HepG2 (cell line): ENCODE data around the gene FBXO7. TPM values are rescaled to one million over a fixed set of nuclear protein-coding genes. Genes with fewer than 3 reads are reported as not detected.

Source experiments
- BCL3 ChIP-seq: sonication (generic); formaldehyde crosslinking; IDR thresholded peaks from 2 replicates; pipeline ENCODE4 v1.5.1; 2020; ENCODE audit warnings: mild to moderate bottlenecking, missing genetic modification reagents, moderate library complexity
- E2F2 ChIP-seq: sonication (generic); formaldehyde crosslinking; IDR thresholded peaks from 2 replicates; pipeline ENCODE4 v1.4.0; 2020; ENCODE audit warnings: missing genetic modification reagents, borderline replicate concordance
- FOXA1 ChIP-seq, 2 experiments: fragments of 450-650 bp in 1 of 2; sonication (generic) in 1 of 2; formaldehyde crosslinking in 1 of 2; IDR thresholded peaks; 2 replicates each; pipeline versions ENCODE4 v1.4.0 to v1.6.1; 2016 to 2020; ENCODE audit warnings: missing genetic modification reagents in 1 of 2
- HNF4A ChIP-seq: sonication (generic); formaldehyde crosslinking; IDR thresholded peaks from 2 replicates; pipeline ENCODE4 v1.4.0; 2020; ENCODE audit warnings: missing genetic modification reagents
- HNF4G ChIP-seq, 2 experiments: sonication (generic) in 1 of 2; formaldehyde crosslinking in 1 of 2; IDR thresholded peaks; 2 replicates each; pipeline versions ENCODE4 v1.4.0 to v1.6.1; 2011 to 2020; ENCODE audit warnings: borderline replicate concordance in 2 of 2, low read depth in 2 of 2, mild to moderate bottlenecking in 2 of 2, low read length in 1 of 2, missing genetic modification reagents in 1 of 2, moderate library complexity in 1 of 2
- JUNB ChIP-seq: sonication (generic); formaldehyde crosslinking; IDR thresholded peaks from 2 replicates; pipeline ENCODE4 v1.8.0; 2022; ENCODE audit warnings: missing genetic modification reagents, mild to moderate bottlenecking, borderline replicate concordance
- MAF1 ChIP-seq: sonication (generic); formaldehyde crosslinking; IDR thresholded peaks from 2 replicates; pipeline ENCODE4 v1.5.0; 2020; ENCODE audit warnings: missing genetic modification reagents, borderline replicate concordance
- MATR3 ChIP-seq: sonication (generic); formaldehyde crosslinking; IDR thresholded peaks from 2 replicates; pipeline ENCODE4 v1.4.0; 2020; ENCODE audit warnings: missing genetic modification reagents
- MNT ChIP-seq: fragments of 450-650 bp; IDR thresholded peaks from 2 replicates; pipeline ENCODE4 v1.6.1; 2016
- NFYC ChIP-seq: IDR thresholded peaks from 2 replicates; pipeline ENCODE4 v1.6.1; 2016; ENCODE audit warnings: missing genetic modification reagents, missing compliant biosample characterization
- PLRG1 ChIP-seq: fragments of 450-650 bp; conservative IDR thresholded peaks from 2 replicates; pipeline ENCODE4 v1.6.1; 2016
- SCMH1 ChIP-seq: sonication (generic); formaldehyde crosslinking; IDR thresholded peaks from 2 replicates; pipeline ENCODE4 v1.9.0; 2021; ENCODE audit warnings: missing genetic modification reagents, mild to moderate bottlenecking, borderline replicate concordance
- SIN3B ChIP-seq: fragments of 150-350 bp; IDR thresholded peaks from 2 replicates; pipeline ENCODE4 v1.6.1; 2014; ENCODE audit warnings: low read length
- SP4 ChIP-seq: sonication (generic); formaldehyde crosslinking; IDR thresholded peaks from 2 replicates; pipeline ENCODE4 v1.8.1; 2023; ENCODE audit warnings: mild to moderate bottlenecking, missing genetic modification reagents
- TBP ChIP-seq: sonication (generic); formaldehyde crosslinking; IDR thresholded peaks from 2 replicates; pipeline ENCODE4 v1.5.0; 2020; ENCODE audit warnings: missing genetic modification reagents
- THAP11 ChIP-seq: IDR thresholded peaks from 2 replicates; pipeline ENCODE4 v1.6.1; 2016; ENCODE audit warnings: missing biosample characterization, missing genetic modification reagents
- THYN1 ChIP-seq: sonication (generic); formaldehyde crosslinking; IDR thresholded peaks from 2 replicates; pipeline ENCODE4 v1.8.1; 2023; ENCODE audit warnings: low read depth, mild to moderate bottlenecking, moderate library complexity, missing genetic modification reagents, borderline replicate concordance
- YY1 ChIP-seq: IDR thresholded peaks from 2 replicates; pipeline ENCODE4 v1.6.1; 2011; ENCODE audit warnings: low read length, low read depth, moderate library complexity, mild to moderate bottlenecking; ENCODE audit not compliant: insufficient read depth, insufficient replicate concordance
- ZFP41 ChIP-seq: sonication (generic); formaldehyde crosslinking; IDR thresholded peaks from 2 replicates; pipeline ENCODE4 v1.4.0; 2020; ENCODE audit warnings: mild to moderate bottlenecking, missing genetic modification reagents, borderline replicate concordance
- ZNF350 ChIP-seq: sonication (generic); formaldehyde crosslinking; IDR thresholded peaks from 2 replicates; pipeline ENCODE4 v1.4.0; 2020; ENCODE audit warnings: mild to moderate bottlenecking, low read depth, missing genetic modification reagents, borderline replicate concordance
- ZNF605 ChIP-seq: sonication (generic); formaldehyde crosslinking; IDR thresholded peaks from 2 replicates; pipeline ENCODE4 v1.8.0; 2022; ENCODE audit warnings: mild to moderate bottlenecking, missing genetic modification reagents
- ZNF652 ChIP-seq: IDR thresholded peaks from 2 replicates; pipeline ENCODE4 v1.6.1; 2016; ENCODE audit warnings: low read depth, borderline replicate concordance
- ZNF7 ChIP-seq: IDR thresholded peaks from 2 replicates; pipeline ENCODE4 v1.6.1; 2016; ENCODE audit warnings: missing biosample characterization, missing genetic modification reagents
- ZNF775 ChIP-seq: sonication (generic); formaldehyde crosslinking; IDR thresholded peaks from 2 replicates; pipeline ENCODE4 v1.4.0; 2020; ENCODE audit warnings: missing genetic modification reagents, mild to moderate bottlenecking, moderate library complexity, borderline replicate concordance
- ZNF781 ChIP-seq: sonication (generic); formaldehyde crosslinking; IDR thresholded peaks from 2 replicates; pipeline ENCODE4 v1.5.1; 2020; ENCODE audit warnings: borderline replicate concordance, mild to moderate bottlenecking, missing genetic modification reagents; ENCODE audit errors: not compliant biosample characterization
- ZNF891 ChIP-seq: sonication (generic); formaldehyde crosslinking; IDR thresholded peaks from 2 replicates; pipeline ENCODE4 v1.5.0; 2020; ENCODE audit warnings: mild to moderate bottlenecking, missing genetic modification reagents
- polyA plus RNA-seq, 8 experiments: library from polyadenylated mRNA; depleted of rRNA in 3 of 8; stranded (reverse) in 7 of 8; unstranded in 1 of 8; fragments of >200 nt; fragmentation: Illumina TruSeq in 4 of 8; extraction: Trizol in 4 of 8; gene quantifications; 2 replicates each; pipeline versions ENCODE4 v1.2.1 to v1.2.3, GENCODE V29; 2011 to 2016; ENCODE audit warnings: low read depth in 4 of 8, missing spikeins in 1 of 8, mixed read lengths in 1 of 8; ENCODE audit not compliant: insufficient read depth in 1 of 8
- total RNA-seq, 5 experiments: library from RNA; depleted of rRNA; stranded (reverse); fragments of >200 nt; fragmentation: Illumina TruSeq; extraction: Trizol; gene quantifications; 2 replicates each; pipeline ENCODE4 v1.2.3, GENCODE V29; 2016; ENCODE audit warnings: low read depth in 1 of 5

The FBXO7 gene
- total and polyA plus RNA-seq, 2 of the 13 experiments (the other 11 are each of a cell fraction or from before 2014, with no cell fraction given), result 105 to 172 TPM

GRCh38 chr22:32531931-32532819 lies 57.6 kb downstream of the FBXO7 start (continued):
- TF ChIP-seq THYN1, result no peak; the same call in 1 of the 2 replicates
- no peak for TF ChIP-seq SCMH1
- TF ChIP-seq SP4 (CRISPR knock-in tag), result peak; percentile 46; the same call in 1 of the 2 replicates
- TF ChIP-seq ZFP41 (CRISPR knock-in tag), result 0 out of 2 replicates have a peak, but pooled peaks have one; percentile 64
- TF ChIP-seq ZNF7 (CRISPR knock-in tag), result no peak
- TF ChIP-seq NFYC (CRISPR knock-in tag), result no peak
- no peak; the same call in 1 of the 2 replicates for TF ChIP-seq MNT
- no peak for TF ChIP-seq PLRG1
- TF ChIP-seq SIN3B, result no peak
- TF ChIP-seq THAP11, result peak; percentile 40
- no peak for TF ChIP-seq MATR3 (CRISPR knock-in tag)
- no peak for TF ChIP-seq JUNB
- TF ChIP-seq ZNF781 (CRISPR knock-in tag), result no peak
- TF ChIP-seq E2F2 (CRISPR knock-in tag), result 0 out of 2 replicates have a peak, but pooled peaks have one; percentile 30
- TF ChIP-seq BCL3 (CRISPR knock-in tag), result peak; percentile 39
- TF ChIP-seq HNF4A (CRISPR knock-in tag), result peak; percentile 79
- TF ChIP-seq MAF1 (CRISPR knock-in tag), result 0 out of 2 replicates have a peak, but pooled peaks have one; percentile 40
- TF ChIP-seq ZNF652 (CRISPR knock-in tag), result no peak; the same call in 1 of the 2 replicates
- TF ChIP-seq TBP, result no peak
- TF ChIP-seq YY1, result peak; percentile 42
- peak; percentile 97 for TF ChIP-seq ZNF891 (CRISPR knock-in tag)
- no peak for TF ChIP-seq ZNF605 (CRISPR knock-in tag)
- TF ChIP-seq FOXA1 (IDR thresholded peaks at IDR 0.05), result no peak
- TF ChIP-seq FOXA1 (CRISPR knock-in tag; IDR thresholded peaks at IDR 0.05), result peak; percentile 80
- no peak for TF ChIP-seq ZNF775 (CRISPR knock-in tag)
- TF ChIP-seq ZNF350 (CRISPR knock-in tag), result peak; percentile 90; the same call in 1 of the 2 replicates
- peak; percentile 38; the same call in 1 of the 2 replicates for TF ChIP-seq HNF4G (IDR thresholded peaks at IDR 0.05; ENCODE audit: borderline replicate concordance, low read depth, low read length)
- TF ChIP-seq HNF4G (CRISPR knock-in tag; IDR thresholded peaks at IDR 0.05; ENCODE audit: borderline replicate concordance, low read depth), result no peak
